ENCODE results near the gene PEX6.
"Not testable (repeated sequence)": the region's sequence is repeated elsewhere in the genome, so short reads cannot be mapped to it uniquely, and the experiment has no call there.

GRCh38 chr6:42954405-42954804 lies 24.6 kb downstream of the PEX6 start:
- TF ChIP-seq CTCF (conservative IDR thresholded peaks at IDR 0.05); EZH2 (IDR thresholded peaks at IDR 0.05; ENCODE audit: low read depth): not testable (repeated sequence)

All from PC-9 (cell line).